GM03348 (cell line): ENCODE results near the gene AQP2.

Experiments
- DNase-seq: peaks from one replicate; pipeline ENCODE4 v3.0.0; 2012; ENCODE audit warnings: low spot score

AQP2 gene

DNA sequence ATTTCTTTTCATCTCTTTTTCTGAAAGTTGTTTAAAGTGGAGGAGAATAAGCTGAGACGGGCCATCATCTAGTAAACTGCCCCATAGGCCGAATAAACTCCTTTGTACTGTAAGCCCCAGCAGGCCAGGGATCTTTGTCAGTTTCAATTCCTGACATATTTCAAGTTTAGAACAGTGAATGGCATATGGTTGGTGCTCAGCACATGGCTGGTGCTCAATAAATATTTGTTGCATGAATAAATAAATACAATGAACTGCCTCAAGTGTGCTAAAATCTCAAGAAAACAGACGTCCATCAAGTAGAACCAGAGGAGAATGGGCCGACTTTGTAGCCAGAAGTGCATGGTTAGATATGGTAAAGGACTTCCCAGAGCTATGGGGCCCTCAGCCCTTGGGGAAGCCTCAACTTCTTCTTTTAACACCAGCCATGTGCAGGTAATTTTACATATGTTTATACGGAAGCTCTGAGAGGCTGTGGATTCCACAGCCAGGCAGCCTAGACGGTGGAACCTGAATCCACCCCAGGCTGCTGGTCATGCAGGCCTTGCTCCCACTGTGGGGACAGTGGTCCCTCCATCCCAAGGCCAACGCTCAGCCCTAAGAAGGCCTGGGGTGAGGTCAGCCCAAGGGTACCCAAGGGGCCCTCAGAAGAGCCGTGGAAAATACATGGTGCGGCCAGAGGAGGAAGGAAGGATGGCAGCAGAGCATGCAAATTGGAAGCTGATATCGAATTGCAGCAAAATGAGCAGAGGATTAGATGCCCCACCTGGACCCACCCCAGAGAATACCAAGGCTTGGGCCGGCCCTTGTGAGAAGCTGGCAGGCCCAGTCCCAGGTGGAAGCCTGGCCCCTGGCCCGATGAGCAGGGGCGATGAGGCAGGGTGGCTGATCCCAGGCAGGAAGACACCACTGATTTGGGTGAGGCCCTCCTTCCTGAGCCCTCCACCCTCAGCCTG is 8.7 kb upstream of the AQP2 start:
- DNase-seq = no peak

DNA sequence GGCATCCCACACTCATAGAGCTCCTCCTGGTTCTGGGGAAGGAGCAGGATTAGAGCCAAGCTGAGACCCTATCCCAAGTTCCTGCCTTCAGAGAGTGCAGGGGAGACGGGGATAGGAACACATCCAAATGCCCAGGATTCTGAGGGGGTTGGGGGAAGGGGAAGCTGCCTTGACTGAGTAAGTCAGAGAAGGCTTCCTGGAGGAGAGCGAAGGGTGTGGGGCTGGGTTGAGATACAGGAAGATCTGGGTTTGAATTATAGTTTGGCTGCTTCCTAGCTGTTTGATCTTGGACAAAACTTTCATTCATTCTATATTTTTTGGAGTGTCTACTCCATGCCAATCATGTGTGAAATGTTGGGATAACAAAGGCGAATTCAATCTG is 8.0 kb upstream of the AQP2 start:
- no peak for DNase-seq

DNA sequence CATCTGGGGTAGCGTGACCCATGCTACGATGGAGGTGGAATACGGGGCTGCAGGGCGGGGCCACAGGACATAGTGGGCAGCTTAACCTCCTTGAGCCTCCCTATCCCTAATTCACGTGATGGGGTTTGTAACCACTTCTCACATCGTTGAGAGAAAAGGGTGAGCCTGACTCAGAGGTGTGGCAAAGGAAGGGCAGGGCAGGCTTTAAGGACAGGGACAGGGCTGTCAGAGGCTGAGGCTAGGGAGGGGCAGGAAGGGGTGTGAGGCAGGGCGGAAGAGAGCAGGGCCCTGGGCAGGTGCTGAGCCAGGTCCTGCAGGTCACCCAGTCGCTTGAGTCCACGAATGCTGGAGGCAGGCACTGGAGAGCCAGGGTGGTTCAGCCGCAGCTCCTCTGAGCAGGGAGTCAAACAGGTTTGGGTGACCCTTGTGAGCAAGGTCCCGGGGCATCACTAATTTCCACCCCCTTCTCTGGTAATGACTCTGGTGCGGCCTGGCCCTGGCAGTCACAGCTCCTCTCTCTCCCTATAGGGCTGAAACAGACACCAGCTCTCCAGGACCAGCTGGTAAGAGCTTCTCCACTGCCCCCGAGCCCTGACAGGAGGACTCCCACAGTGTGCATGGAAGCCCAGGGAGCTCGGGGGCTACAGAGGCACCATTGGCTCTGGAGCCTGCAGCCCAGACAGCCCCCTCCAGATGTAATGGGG is 7.5 kb upstream of the AQP2 start:
- DNase-seq = no peak

DNA sequence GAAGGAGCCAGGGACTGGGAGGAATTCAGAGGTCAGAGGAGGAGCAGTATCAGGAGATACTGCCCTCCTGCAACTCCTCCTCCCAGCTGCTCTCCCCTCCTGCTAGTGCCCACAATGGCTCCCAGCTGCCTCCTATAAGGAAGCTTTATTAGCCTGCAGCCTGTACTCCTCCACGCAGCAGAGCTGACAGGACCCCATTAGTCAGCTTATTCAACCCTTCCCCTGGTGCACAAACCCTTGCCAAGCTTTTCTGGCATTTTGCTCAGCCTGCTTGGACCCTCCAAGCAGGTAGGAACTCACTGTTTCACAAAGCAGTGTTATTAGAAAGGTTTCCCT is 6.9 kb upstream of the AQP2 start:
- no peak for DNase-seq

DNA sequence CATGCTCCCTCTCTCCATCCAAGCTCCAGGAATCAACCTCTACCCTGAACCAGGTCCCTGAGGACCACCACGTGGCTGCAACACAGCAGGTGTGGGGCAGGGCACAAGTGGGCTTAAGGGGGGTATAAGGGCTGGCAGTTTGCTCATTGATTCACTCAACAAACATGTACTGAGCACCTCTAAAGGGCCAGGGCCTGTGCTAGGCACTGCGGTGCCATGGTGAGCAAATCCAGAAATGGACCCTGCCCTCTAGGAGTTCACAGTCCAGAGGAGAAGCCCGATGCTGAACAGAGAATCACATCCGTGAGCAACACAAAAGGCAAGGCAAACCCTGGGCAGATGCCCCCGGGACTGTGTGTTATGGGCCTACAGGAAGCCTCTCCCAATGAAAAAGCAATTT is 6.5 kb upstream of the AQP2 start:
- no peak for DNase-seq

DNA sequence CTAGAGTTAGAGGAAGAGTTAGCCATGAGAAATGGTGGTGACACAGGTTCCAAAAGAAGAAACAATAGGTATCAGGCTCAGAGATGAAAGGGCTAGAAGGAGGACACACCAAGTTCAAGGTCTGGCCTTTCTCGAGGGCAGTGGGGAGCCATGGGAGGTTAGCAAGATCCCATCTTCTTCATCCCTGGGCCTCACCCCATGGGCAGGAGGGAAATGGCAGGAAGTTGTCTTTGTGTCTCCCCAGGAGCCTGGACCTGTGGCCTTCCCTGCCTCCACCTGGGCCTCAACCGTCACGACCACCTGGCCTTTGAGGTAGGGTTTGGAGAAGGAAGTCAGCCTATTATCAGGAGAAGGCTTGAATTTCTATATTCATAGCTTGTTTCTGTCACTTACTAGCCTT is 5.8 kb upstream of the AQP2 start:
- no peak for DNase-seq

DNA sequence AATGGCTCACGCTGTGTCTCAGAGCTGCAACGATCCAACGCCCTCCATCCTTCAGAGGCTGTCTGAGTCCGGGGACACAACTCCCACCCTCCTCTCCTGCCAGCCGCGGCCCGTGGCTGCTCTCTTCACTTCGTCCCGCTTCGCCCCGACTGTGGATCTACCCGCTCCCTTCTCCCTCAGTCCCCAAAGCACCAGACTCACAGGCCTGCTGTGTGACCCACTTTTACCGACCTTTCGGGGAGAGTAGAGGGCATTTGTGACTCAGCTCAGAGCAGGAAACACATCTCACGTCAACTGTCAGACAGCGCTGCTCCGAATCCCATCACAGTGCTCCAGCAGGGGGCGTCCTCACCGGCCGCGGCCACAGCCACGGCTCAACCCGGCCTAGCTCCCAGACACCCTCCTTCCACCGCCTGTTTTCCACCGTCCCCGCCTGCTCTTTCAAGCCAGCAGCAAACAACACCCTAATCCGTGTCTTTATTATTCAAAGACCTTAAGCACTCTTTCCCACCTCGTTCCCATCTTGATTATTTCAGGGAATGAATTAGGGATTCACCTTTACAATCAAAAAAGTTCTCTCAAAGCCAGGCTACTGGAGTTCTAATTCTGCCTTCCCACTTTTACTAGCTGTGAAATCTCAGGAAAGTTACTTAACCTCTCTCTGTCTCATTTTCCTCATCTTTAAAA is 5.0 kb upstream of the AQP2 start:
- DNase-seq = peak; percentile 95

DNA sequence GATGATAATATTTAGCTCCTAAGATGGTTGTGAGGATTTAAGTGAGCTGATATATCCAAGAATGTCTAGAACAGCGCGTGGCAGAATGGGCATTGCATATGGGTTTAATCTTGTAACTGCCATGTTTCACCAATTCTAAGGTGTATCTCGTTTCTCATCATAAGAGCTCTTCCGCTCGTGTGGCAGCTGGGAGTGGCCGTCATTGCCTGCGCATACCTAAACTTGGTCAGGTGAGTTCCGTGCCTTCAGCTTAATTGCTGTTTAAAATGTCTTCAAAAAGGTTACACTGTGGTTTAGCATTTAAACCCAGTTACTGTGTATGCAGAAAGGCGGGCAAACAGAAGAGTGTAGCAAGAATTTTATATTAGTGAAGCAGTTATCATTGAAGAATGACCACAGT is 4.5 kb upstream of the AQP2 start:
- DNase-seq = no peak

DNA sequence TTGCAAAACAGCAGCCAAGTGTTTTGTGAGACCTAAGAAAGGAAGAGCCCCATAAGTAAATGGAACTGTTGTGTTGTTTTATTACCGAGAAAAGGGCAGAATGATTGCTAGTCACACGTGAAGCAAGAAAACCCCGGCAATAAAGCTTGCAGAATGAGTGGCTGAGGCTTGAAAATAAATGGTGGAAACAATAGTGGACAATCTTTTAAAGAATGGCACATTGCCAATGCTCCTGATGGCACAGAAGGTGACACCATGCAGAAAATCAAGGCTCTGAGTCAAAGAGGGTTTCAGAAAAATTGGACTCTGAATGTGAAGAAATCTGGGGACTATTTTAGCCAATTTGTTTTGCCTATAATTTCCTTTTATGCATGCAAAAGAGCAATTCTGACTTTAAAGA is 4.0 kb upstream of the AQP2 start:
- no peak for DNase-seq

DNA sequence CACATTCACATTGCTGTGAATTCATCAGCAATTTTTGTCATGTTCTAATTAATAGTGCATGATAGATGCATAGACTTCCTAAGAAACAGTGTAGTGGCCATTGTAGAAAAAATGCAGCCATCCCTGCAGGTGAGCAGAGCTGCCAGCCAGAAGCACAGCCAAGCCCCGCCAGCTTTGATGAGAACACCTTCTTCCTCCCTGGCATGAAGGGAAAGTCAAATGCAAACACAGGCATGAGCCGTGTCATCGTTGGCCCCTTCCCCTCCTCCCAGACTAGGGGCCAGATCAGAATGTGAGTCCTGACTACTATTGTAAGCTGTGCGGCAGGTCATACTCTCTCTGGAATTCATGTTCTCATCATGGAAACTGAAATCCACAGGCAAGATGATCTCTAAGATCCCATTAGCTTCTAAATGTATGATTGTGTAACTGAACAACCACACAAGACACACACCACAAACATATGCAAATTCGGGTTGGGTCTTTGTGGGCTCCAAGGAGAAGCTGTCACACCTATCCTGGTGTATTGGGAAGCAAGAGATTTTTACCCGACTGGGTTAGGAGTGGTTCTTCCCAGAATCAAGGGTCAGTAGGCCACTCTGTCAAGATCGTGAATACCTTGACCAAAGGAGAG is 2.8 kb upstream of the AQP2 start:
- no peak for DNase-seq

DNA sequence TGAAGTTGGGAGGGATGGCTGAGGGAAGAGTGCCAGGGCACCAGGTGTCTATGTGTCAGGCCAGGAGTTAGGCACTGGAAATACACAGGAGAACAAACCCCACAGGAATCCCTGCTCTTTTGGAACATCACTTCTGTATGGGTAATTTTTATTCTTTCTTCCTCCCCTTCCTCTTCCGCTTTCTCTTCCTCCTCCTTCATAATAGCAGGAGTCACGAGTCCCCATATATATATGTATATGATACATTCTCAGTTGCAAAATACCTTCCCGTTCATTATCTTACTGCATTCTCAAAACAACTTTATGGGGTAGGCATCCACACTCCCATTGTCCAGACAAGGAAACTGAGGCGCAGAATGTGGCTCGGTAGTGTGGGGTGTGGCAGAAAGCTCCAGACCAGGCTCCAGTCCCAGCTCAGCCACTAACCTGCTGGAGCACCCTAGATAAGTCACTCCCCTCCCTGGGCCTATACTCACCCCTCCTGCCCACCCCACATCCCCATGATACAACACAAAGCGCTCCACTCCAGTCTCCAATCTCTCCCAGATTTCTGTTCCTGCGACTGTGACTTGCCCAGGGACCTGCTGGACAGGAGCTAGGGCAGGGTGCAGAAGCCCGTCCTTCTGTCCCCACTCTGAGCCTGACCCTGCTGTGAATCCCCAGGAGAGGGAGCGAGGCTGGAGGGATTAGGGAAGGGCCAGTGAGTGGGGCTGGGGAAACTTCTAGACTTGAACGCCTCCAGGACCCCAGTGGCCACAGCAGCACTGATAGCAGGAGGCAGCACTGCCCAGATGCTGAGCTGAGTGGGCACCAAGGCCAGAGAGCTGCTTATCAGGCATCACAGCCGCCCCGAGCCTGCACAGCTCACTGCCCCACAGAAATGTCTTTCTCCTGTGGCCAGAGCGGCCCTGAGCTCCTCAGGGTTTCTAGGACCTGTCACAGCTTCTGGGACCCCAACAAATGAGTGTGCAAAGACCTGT is 1.4 kb upstream of the AQP2 start:
- no peak for DNase-seq

DNA sequence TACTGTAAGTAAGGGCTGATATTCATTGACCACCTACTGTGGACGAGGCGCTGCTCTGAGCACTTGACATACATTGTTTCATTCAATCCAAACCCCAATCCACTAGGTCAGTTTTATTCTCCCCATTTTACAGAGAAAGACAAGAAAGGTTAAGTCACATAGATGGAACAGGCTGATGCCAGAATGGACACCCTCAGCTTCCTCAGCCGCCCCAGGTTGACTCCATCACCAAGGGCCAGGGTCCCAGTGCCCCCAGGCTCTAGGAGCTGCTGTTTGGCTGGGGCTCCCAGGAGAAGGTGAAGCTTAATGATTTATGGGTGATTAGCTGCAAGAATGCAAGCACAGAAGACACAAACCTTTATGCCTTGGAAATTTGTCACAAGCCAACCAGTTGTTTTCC is 671 bp upstream of the AQP2 start:
- no peak for DNase-seq

DNA sequence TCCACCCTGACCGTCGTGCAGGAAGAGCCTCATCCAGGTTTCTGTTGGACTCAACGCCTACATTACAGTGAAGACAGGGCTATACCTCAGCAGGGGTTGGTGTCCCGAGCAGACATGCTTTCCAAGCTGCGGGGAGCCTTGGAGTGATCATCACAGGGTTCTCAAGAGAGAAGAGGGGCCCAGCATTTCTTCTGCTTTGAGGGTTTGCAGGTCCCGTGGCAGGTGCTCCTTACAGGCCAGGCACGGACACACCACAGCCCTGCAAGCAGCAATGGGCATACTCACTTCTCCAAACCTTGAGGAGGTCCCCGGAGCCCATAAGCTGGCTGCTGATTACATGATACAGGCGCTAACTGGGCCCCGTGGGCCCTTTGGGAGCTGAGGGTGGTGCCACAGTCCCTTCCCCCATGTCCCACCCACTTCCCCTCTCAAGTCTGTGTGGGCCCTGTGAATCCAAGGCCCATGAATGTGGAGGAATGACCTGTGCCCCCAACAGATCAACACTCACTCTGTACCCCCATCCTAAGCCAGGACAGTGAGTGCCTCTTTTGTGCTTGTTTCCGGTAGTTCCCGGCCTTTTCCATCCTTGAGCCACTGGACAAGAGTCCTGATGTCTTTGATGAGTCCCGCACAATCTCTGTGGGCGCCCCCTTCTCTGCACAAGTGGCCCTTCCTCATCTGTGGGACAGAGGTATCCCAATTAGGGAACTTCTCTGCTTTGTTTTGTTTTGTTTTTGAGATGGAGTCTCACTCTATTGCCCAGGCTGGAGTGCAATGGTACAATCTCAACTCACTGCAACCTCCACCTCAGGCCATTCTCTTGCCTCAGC is 1.1 kb downstream of the AQP2 start:
- no peak for DNase-seq

DNA sequence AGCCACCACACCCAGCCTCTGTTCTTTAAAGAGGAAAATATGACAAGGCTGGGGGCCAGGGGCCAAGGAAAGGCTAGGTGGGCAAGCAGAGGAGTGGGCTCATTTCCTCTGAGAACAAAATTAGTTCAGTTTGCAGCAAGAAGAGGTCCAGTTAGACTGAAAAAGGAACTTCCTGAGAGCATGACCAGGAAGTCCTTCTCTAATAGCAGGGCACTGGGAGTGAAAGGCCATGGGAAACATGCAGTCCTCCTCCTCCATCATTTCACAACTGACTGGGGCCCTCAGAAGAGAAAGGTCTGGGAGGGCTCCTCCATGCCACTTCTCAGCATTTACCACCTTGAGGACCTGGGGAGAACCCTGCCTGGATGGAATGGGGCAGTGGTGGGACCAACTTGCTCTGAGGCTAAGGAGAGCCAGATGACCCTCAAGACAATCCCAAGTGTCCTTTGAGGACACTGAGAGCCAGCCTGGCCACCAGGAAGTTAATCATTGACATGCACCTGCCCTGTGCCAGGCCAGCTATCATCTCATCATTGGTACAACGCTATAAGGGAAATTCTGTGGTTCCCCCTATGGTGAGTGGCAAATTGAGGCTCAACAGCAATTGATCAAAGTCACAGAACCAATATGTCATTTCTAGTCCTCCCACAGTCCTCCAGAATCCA is 2.0 kb downstream of the AQP2 start:
- DNase-seq = no peak

DNA sequence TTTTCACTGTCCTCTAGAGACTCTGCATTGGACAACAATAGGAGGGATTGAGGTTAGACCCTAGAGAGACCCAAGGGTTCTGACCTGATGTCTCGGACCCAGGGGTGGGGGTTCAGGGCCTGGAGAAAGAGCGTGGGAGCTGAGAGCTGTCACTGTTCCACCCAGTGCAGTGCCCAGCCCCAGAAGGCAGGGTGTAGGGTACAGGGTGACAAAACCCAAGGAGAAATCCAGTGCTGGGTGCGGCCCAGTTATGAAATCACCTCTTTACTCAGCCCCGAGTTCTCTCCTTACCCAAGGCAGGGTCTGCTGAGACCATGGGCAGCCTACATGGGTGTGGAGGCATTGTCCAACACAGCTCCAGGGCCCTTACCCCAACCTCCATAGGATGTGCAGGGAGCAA is 2.6 kb downstream of the AQP2 start:
- no peak for DNase-seq

DNA sequence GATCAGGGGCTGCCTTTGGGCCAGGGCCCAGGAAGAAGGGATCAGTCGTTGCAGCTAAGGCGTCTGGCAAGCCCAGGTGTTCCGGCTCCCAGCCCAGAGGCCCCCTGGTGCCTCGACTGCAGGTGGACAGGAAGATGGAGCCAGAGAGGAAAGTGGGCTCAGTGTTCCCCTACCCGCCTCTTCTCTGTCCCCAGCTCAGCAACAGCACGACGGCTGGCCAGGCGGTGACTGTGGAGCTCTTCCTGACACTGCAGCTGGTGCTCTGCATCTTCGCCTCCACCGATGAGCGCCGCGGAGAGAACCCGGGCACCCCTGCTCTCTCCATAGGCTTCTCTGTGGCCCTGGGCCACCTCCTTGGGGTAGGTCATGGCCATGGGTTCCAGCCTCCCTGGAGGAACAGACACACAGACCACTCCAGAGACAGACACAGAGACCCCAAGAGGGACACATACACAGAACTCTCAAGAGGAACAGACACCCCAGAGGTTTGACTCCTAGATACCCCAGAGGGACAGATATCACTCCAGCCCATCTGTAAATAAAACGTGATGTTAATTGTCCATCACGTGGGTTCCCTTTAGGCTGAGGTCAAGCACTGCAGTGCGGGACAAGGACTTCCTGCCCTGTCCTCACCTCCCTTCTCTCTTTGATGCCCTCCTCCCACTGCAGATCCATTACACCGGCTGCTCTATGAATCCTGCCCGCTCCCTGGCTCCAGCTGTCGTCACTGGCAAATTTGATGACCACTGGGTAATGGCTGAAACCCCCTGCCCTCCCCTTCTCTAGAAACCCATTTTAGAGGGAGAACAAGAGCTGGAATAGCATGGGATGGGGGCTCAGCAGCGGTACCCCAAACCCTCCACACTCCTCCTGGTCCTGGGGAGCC is 3.7 kb downstream of the AQP2 start:
- no peak for DNase-seq

DNA sequence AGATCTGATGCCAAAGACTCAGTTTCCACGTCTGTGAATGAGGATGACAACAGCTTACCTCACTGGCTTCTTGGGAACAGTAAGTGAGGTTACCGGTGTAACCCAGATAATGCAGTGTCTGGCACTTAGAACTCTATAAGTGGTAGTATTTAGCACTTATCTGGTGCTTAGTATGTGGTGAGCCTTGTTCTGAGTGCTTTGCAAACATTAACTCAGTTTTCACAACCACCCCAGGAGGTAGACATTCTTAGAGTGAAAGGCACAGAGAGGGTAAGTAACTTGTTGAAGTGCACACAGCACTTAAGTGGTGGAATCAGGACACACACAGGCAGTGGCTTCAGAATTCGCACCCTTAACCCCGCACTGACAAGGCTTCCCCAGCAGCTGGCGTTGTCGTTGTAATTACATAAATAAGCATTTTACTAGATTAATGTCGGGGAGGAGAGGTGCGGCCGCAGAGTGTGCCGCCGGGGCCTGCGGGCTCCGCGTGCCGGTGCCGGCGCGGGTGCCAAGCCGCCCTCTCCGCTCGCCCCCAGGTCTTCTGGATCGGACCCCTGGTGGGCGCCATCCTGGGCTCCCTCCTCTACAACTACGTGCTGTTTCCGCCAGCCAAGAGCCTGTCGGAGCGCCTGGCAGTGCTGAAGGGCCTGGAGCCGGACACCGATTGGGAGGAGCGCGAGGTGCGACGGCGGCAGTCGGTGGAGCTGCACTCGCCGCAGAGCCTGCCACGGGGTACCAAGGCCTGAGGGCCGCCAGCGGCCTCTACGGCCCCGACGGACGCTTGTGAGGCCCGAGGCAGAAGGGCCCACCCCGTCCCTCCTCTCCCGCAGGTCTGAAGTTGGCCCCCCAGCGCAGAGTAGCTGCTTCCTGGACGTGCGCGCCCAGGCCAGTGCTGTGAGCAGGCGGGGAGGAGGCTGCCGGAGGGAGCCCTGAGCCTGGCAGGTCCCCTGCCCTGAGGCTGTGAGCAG is 4.6 kb downstream of the AQP2 start:
- no peak for DNase-seq
